ENCODE data around the gene RAD51B.

RAD51B gene

GRCh38 chr14:68630081-68630571 lies 810.5 kb downstream of the RAD51B start:
- peak; percentile 38 for DNase-seq (ENCODE audit: low spot score)
- TF ChIP-seq, protein P1, sequence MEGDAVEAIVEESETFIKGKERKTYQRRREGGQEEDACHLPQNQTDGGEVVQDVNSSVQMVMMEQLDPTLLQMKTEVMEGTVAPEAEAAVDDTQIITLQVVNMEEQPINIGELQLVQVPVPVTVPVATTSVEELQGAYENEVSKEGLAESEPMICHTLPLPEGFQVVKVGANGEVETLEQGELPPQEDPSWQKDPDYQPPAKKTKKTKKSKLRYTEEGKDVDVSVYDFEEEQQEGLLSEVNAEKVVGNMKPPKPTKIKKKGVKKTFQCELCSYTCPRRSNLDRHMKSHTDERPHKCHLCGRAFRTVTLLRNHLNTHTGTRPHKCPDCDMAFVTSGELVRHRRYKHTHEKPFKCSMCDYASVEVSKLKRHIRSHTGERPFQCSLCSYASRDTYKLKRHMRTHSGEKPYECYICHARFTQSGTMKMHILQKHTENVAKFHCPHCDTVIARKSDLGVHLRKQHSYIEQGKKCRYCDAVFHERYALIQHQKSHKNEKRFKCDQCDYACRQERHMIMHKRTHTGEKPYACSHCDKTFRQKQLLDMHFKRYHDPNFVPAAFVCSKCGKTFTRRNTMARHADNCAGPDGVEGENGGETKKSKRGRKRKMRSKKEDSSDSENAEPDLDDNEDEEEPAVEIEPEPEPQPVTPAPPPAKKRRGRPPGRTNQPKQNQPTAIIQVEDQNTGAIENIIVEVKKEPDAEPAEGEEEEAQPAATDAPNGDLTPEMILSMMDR (IDR thresholded peaks at IDR 0.05; ENCODE audit: poor library complexity, severe bottlenecking), result no peak

DNA sequence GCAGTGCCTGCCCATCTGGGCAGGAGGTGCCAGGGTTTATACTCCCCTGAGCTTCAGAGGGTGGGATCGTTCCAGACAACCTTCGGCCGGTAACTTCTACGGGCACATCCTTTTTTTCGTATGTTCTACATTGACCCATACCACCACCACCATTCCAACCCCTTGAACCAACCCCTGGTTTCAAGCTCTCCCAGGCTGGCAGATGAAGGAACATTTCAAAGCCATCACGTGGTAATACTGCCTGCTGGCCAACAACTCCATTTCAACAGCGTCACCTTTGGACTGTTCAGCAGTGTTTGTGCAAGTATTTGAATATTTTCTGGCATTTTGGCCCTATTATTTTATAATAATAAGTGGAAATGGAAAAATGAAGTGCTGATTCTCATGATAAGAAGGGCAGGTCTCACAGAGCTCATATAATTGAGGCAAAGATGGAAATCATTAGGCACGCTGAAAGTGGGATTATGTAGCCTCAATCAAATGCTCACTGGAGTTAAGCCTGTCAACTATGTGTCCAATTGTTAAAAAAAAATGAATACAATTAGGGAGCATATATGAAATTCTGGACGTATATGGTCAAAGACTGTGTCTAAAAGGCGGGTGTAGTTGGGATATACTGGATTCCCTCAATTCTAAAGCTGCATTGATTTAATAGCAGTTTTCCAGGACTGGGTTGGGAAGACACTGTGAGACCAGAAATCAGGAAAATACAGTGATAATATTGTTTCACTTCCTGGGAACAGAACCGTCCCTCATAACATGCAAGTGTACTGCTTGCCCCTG lies 811.2 kb downstream of the RAD51B start:
- H3K27ac ChIP-seq (ENCODE audit: poor library complexity, severe bottlenecking), result no peak overlapping the region
- no peak for ATAC-seq (ENCODE audit: low read depth)

More at GRCh38 chr14:68630081-68630571, 810.5 kb downstream of the RAD51B start:
- Histone ChIP-seq H3K9me3 (ENCODE audit: severe bottlenecking) (no peaks in the 10 kb centered on the region), H3K27ac (ENCODE audit: poor library complexity, severe bottlenecking) (no peak overlapping the region), H3K4me1 (ENCODE audit: insufficient read depth, poor library complexity, severe bottlenecking) (no peaks in the 10 kb centered on the region), H3K36me3 (ENCODE audit: low read depth) (no peaks in the 10 kb centered on the region), H3K27me3 (ENCODE audit: insufficient read depth, poor library complexity, severe bottlenecking) (no peaks in the 10 kb centered on the region), H3K4me3 (ENCODE audit: severe bottlenecking) (no peak overlapping the region)
- no peak for ATAC-seq (ENCODE audit: low read depth)

DNA sequence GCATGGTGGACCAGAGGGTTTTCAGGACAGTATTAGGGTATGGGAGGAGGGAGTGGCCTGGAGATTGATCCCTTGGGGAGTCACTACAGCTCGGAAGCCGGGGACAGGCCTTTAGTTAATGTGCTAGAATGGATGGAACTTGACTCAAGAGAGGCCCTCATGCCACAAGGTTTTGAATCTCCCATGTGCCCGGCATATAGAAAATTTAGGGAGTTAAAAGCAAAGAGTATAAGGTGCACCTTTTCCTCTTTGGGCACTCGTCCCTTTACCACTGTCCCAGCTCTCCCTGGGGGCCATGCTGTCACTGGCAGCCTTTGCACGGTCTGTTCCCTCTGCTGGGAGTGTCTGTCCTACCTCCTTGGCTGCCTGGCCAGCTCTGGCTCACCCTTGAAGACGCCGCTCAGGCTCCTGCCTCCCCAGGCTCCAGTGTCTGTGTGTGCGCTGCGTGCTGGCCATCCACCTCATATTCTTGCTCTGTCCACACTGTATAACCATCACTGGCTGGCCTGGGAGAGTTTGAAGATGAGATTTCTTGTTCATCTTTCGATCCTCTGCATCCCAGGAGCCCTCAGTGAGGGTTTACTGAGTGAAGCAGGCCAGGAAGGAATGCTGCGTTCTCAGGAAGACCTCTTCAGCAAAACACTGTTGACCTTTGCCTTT lies 811.9 kb downstream of the RAD51B start:
- H3K4me3 ChIP-seq (ENCODE audit: severe bottlenecking), result no peak overlapping the region
- no peaks in the 10 kb centered on the region for H3K27me3 ChIP-seq (ENCODE audit: insufficient read depth, poor library complexity, severe bottlenecking)
- TF ChIP-seq, protein P1 (IDR thresholded peaks at IDR 0.05; ENCODE audit: poor library complexity, severe bottlenecking), result no peak
- DNase-seq (ENCODE audit: low spot score), result peak; percentile 45
- H3K36me3 ChIP-seq (ENCODE audit: low read depth), result no peaks in the 10 kb centered on the region
- H3K9me3 ChIP-seq (ENCODE audit: severe bottlenecking), result no peaks in the 10 kb centered on the region
- ATAC-seq (ENCODE audit: low read depth), result no peak
- H3K27ac ChIP-seq (ENCODE audit: poor library complexity, severe bottlenecking), result no peak overlapping the region
- no peaks in the 10 kb centered on the region for H3K4me1 ChIP-seq (ENCODE audit: insufficient read depth, poor library complexity, severe bottlenecking)

More for the DNA sequence above, 811.2 kb downstream of the RAD51B start:
- H3K4me1 ChIP-seq (ENCODE audit: insufficient read depth, poor library complexity, severe bottlenecking), result no peaks in the 10 kb centered on the region
- TF ChIP-seq, protein P1 (IDR thresholded peaks at IDR 0.05; ENCODE audit: poor library complexity, severe bottlenecking), result no peak
- no peak overlapping the region for H3K4me3 ChIP-seq (ENCODE audit: severe bottlenecking)
- H3K9me3 ChIP-seq (ENCODE audit: severe bottlenecking), result no peaks in the 10 kb centered on the region
- H3K27me3 ChIP-seq (ENCODE audit: insufficient read depth, poor library complexity, severe bottlenecking), result no peaks in the 10 kb centered on the region
- DNase-seq (ENCODE audit: low spot score), result no peak
- H3K36me3 ChIP-seq (ENCODE audit: low read depth), result no peaks in the 10 kb centered on the region

GRCh38 chr14:68632054-68632895 lies 812.7 kb downstream of the RAD51B start:
- no peaks in the 10 kb centered on the region for H3K9me3 ChIP-seq (ENCODE audit: severe bottlenecking)
- TF ChIP-seq, protein P1 (IDR thresholded peaks at IDR 0.05; ENCODE audit: poor library complexity, severe bottlenecking), result no peak
- H3K36me3 ChIP-seq (ENCODE audit: low read depth), result no peaks in the 10 kb centered on the region
- ATAC-seq (ENCODE audit: low read depth), result no peak
- DNase-seq (ENCODE audit: low spot score), result no peak
- H3K4me1 ChIP-seq (ENCODE audit: insufficient read depth, poor library complexity, severe bottlenecking), result no peaks in the 10 kb centered on the region
- H3K4me3 ChIP-seq (ENCODE audit: severe bottlenecking), result no peak overlapping the region
- no peaks in the 10 kb centered on the region for H3K27me3 ChIP-seq (ENCODE audit: insufficient read depth, poor library complexity, severe bottlenecking)
- no peak overlapping the region for H3K27ac ChIP-seq (ENCODE audit: poor library complexity, severe bottlenecking)

All from RWPE2 (cell line).